PC-3 (cell line): ENCODE measurements around the gene MED26. TPM values are rescaled to one million over a fixed set of nuclear protein-coding genes. Genes with fewer than 3 reads are reported as not detected.

Experiments
- ATAC-seq: fragments of 200-7000 bp; cut with Tn5 transposase; 2 replicates; pipeline ENCODE4 v1.9.1; 2020; ENCODE audit warnings: mild to moderate bottlenecking, moderate library complexity
- BruUV-seq: library from RNA; stranded (reverse); fragments of 400-500 nt; replicated peaks from 2 replicates; lab custom pipeline; 2021; lab: Mats Ljungman, UMichigan
- CTCF ChIA-PET: fragments of 300-600 bp; sonication (Branson Sonifier 250); formaldehyde crosslinking; loops from one replicate; lab custom pipeline; 2022; ENCODE audit warnings: antibody characterized with exemption; lab: Charles Lee
- POLR2A ChIA-PET: fragments of 300-600 bp; sonication (Branson Sonifier 250); formaldehyde crosslinking; loops from one replicate; lab custom pipeline; 2022; ENCODE audit warnings: antibody characterized with exemption; ENCODE audit not compliant: unreplicated experiment; lab: Charles Lee
- DNase-seq: peaks from one replicate; pipeline ENCODE4 v3.0.0-alpha.2; 2015
- H2AFZ ChIP-seq: fragments of 300-600 bp; sonication (generic); 2 replicates; pipeline ENCODE4 v1.6.0; 2016; ENCODE audit warnings: antibody characterized with exemption, low read length
- H3F3A ChIP-seq: fragments of 300-600 bp; sonication (generic); one replicate; pipeline ENCODE4 v1.6.0; 2017; ENCODE audit warnings: antibody characterized with exemption, low read length, control low read depth, mild to moderate bottlenecking; ENCODE audit not compliant: unreplicated experiment
- H3K27ac ChIP-seq: fragments of 300-600 bp; sonication (generic); 2 replicates; pipeline ENCODE4 v1.5.1; 2016; ENCODE audit warnings: mild to moderate bottlenecking, low read length
- H3K27me3 ChIP-seq: fragments of 300-600 bp; sonication (generic); 2 replicates; pipeline ENCODE4 v1.6.1; 2016; ENCODE audit warnings: low read length, mixed read lengths
- H3K36me3 ChIP-seq: fragments of 300-600 bp; sonication (generic); 2 replicates; pipeline ENCODE4 v1.6.1; 2016; ENCODE audit warnings: low read depth, mixed run types, low read length, mixed read lengths
- H3K4me1 ChIP-seq: fragments of 300-600 bp; sonication (generic); 2 replicates; pipeline ENCODE4 v1.5.1; 2016; ENCODE audit warnings: low read length; ENCODE audit not compliant: insufficient read depth
- H3K4me2 ChIP-seq: fragments of 300-600 bp; sonication (generic); 2 replicates; pipeline ENCODE4 v1.6.0; 2016; ENCODE audit warnings: low read length
- H3K4me3 ChIP-seq: fragments of 300-600 bp; sonication (generic); 2 replicates; pipeline ENCODE4 v1.5.1; 2016; ENCODE audit warnings: mild to moderate bottlenecking, low read length, mixed read lengths
- H3K79me2 ChIP-seq: fragments of 300-600 bp; sonication (generic); 2 replicates; pipeline ENCODE4 v1.6.1; 2017; ENCODE audit warnings: low read length, mixed read lengths
- H3K9ac ChIP-seq: fragments of 300-600 bp; sonication (generic); 2 replicates; pipeline ENCODE4 v1.6.0; 2016; ENCODE audit warnings: mild to moderate bottlenecking, low read length
- H3K9me2 ChIP-seq: fragments of 300-600 bp; sonication (generic); replicated peaks from 2 replicates; pipeline ENCODE4 v1.6.1; 2016; ENCODE audit warnings: mixed run types, low read length, mixed read lengths
- H3K9me3 ChIP-seq: fragments of 300-600 bp; sonication (generic); 2 replicates; pipeline ENCODE4 v1.6.1; 2016; ENCODE audit warnings: low read length, mixed read lengths
- H4K20me1 ChIP-seq: fragments of 300-600 bp; sonication (generic); 2 replicates; pipeline ENCODE4 v1.6.1; 2016; ENCODE audit warnings: low read length, mixed read lengths
- EZH2 ChIP-seq: fragments of 300-600 bp; sonication (generic); IDR thresholded peaks from one replicate; pipeline ENCODE4 v1.6.1; 2017; ENCODE audit warnings: antibody characterized with exemption, mild to moderate bottlenecking, low read length; ENCODE audit not compliant: unreplicated experiment
- EZH2phosphoT487 ChIP-seq: fragments of 300-600 bp; sonication (generic); IDR thresholded peaks from 2 replicates; pipeline ENCODE4 v1.6.1; 2018; ENCODE audit warnings: mild to moderate bottlenecking, antibody characterized with exemption, low read length, borderline replicate concordance
- intact Hi-C: fragments of 100-400 bp; cut with micrococcal nuclease; formaldehyde crosslinking; loops from 2 replicates; pipeline ENCODE4 v1.9.0; 2023
- total RNA-seq: library from RNA; depleted of rRNA; stranded (reverse); fragments of >200 nt; gene quantifications from 2 replicates; pipeline ENCODE4 v1.2.3, GENCODE V29; 2014
- TF ChIP-seq, protein P1 (sequence below): fragments of 300-600 bp; sonication (generic); conservative IDR thresholded peaks from 2 replicates; pipeline ENCODE4 v1.5.1; 2017; ENCODE audit warnings: antibody characterized with exemption, low read depth, mild to moderate bottlenecking, low read length

The MED26 gene
- total RNA-seq, 1 experiment from 2014 or later, result 17.5 TPM

DNA sequence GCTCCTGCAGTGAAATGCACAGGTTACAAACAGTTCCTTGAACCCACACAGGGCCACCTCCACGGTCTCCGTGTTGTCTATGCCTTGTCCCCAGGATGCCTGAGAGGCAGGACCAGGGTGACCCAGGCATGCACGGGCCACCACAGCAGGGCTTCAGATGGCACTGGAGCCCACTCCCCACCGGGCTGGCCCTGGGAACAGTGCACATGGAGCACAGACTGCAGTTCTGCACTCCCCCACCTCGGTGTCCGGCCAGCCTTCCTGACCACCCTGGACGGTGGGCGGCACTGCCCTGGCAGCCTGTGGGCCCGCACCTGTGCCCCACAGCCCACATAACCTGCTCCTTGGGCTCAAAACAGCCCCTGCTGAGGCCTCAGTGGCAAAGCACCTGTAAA, 41.5 kb downstream of the MED26 start:
- no peak overlapping the region for H3K4me3 ChIP-seq
- H2AFZ ChIP-seq, result no peak overlapping the region
- H3K36me3 ChIP-seq, result no peaks in the 10 kb centered on the region
- intact Hi-C loops, result no loop called here
- DNase-seq, result no peak
- no TSS peak for BruUV-seq
- no peak for ATAC-seq
- H3K9me2 ChIP-seq, result no peaks in the 10 kb centered on the region
- no peak overlapping the region for H3K4me2 ChIP-seq
- H3K27ac ChIP-seq, result no peak overlapping the region
- peaks cover 37% of the 10 kb centered on the region for H4K20me1 ChIP-seq
- TF ChIP-seq EZH2phosphoT487, result no peak
- TF ChIP-seq EZH2, result no peak
- TF ChIP-seq, protein P1, sequence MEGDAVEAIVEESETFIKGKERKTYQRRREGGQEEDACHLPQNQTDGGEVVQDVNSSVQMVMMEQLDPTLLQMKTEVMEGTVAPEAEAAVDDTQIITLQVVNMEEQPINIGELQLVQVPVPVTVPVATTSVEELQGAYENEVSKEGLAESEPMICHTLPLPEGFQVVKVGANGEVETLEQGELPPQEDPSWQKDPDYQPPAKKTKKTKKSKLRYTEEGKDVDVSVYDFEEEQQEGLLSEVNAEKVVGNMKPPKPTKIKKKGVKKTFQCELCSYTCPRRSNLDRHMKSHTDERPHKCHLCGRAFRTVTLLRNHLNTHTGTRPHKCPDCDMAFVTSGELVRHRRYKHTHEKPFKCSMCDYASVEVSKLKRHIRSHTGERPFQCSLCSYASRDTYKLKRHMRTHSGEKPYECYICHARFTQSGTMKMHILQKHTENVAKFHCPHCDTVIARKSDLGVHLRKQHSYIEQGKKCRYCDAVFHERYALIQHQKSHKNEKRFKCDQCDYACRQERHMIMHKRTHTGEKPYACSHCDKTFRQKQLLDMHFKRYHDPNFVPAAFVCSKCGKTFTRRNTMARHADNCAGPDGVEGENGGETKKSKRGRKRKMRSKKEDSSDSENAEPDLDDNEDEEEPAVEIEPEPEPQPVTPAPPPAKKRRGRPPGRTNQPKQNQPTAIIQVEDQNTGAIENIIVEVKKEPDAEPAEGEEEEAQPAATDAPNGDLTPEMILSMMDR, result no peak
- no peaks in the 10 kb centered on the region for H3K9me3 ChIP-seq
- H3K79me2 ChIP-seq, result peaks cover 98% of the 10 kb centered on the region
- CTCF ChIA-PET, result no interaction called here
- no peak overlapping the region for H3K9ac ChIP-seq
- peaks cover 15% of the 10 kb centered on the region for H3K4me1 ChIP-seq
- no peaks in the 10 kb centered on the region for H3K27me3 ChIP-seq
- POLR2A ChIA-PET, result no interaction called here
- H3F3A ChIP-seq, result no peaks in the 10 kb centered on the region

GRCh38 chr19:16585808-16586476, 42.1 kb downstream of the MED26 start:
- Histone ChIP-seq H3K27me3 (no peaks in the 10 kb centered on the region), H3K4me1 (peaks cover 15% of the 10 kb centered on the region), H3K4me3 (no peak overlapping the region), H2AFZ (no peak overlapping the region), H3K79me2 (peaks cover 98% of the 10 kb centered on the region), H3K36me3 (no peaks in the 10 kb centered on the region), H3F3A (no peaks in the 10 kb centered on the region), H3K27ac (no peak overlapping the region), H4K20me1 (peaks cover 36% of the 10 kb centered on the region), H3K4me2 (no peak overlapping the region), H3K9ac (no peak overlapping the region), H3K9me3 (no peaks in the 10 kb centered on the region), H3K9me2 (no peaks in the 10 kb centered on the region)
- ChIA-PET CTCF (no interaction called here), POLR2A (no interaction called here)
- ATAC-seq (no peak), DNase-seq (no peak)
- no peak for TF ChIP-seq EZH2
- no peak for TF ChIP-seq EZH2phosphoT487
- TF ChIP-seq, protein P1, result no peak
- intact Hi-C loops, result no loop called here
- BruUV-seq, result no TSS peak

GRCh38 chr19:16585094-16585801, 42.8 kb downstream of the MED26 start:
- H3K79me2 ChIP-seq, result peaks cover 100% of the 10 kb centered on the region
- H3K4me3 ChIP-seq, result no peak overlapping the region
- ChIA-PET POLR2A (no interaction called here), CTCF (no interaction called here)
- no peak overlapping the region for H3K4me2 ChIP-seq
- no peaks in the 10 kb centered on the region for H3K27me3 ChIP-seq
- H3K27ac ChIP-seq, result peak overlapping the region; percentile 4; the same call in 1 of the 2 replicates
- no peaks in the 10 kb centered on the region for H3F3A ChIP-seq
- H3K9me2 ChIP-seq, result no peaks in the 10 kb centered on the region
- H3K36me3 ChIP-seq, result no peaks in the 10 kb centered on the region
- H3K9me3 ChIP-seq, result no peaks in the 10 kb centered on the region
- H4K20me1 ChIP-seq, result peaks cover 39% of the 10 kb centered on the region
- no peak overlapping the region for H2AFZ ChIP-seq
- TF ChIP-seq, protein P1, result no peak
- TF ChIP-seq EZH2phosphoT487 (no peak), EZH2 (no peak)
- ATAC-seq, result no peak
- peaks cover 15% of the 10 kb centered on the region for H3K4me1 ChIP-seq
- no peak for DNase-seq
- H3K9ac ChIP-seq, result no peak overlapping the region
- intact Hi-C loops, result no loop called here
- BruUV-seq, result no TSS peak
